ENCODE measurements around the gene GNAQ. TPM values are rescaled to one million over a fixed set of nuclear protein-coding genes. Genes with fewer than 3 reads are reported as not detected.

The GNAQ gene
- polyA plus RNA-seq, 3 donors, result 8.3 to 51.0 (median 9.6) TPM

- Histone ChIP-seq H3K27ac (ENCODE audit: low read depth in 1 of 2, low read length in 2 of 2) (no peak overlapping the region), H3K4me3 (replicated peaks in 1 of 3; ENCODE audit: low read depth in 2 of 3, low read length in 3 of 3) (no peak overlapping the region), H3K9ac (ENCODE audit: insufficient read depth, low read length, poor library complexity, severe bottlenecking) (no peak overlapping the region), H3K79me2 (ENCODE audit: insufficient read depth, low read length) (peaks cover 25% of the 10 kb centered on the region), H2AFZ (ENCODE audit: insufficient read depth, low read depth, low read length, poor library complexity, severe bottlenecking) (no peak overlapping the region), H3K4me2 (replicated peaks; ENCODE audit: extremely low read depth, low read length, poor library complexity, severe bottlenecking) (no peak overlapping the region), H3K9me3 (replicated peaks in 1 of 2; ENCODE audit: control insufficient read depth in 1 of 2, insufficient read depth in 1 of 2, low read length in 2 of 2) (no peaks in the 10 kb centered on the region), H3K36me3 (replicated peaks in 1 of 2; ENCODE audit: control insufficient read depth in 1 of 2, insufficient read depth in 2 of 2, low read length in 2 of 2) (peaks cover 9 to 39% of the 10 kb centered on the region in 2 donors), H3K4me1 (ENCODE audit: control insufficient read depth in 1 of 2, insufficient read depth in 2 of 2, low read length in 2 of 2) (peaks cover 16 to 18% of the 10 kb centered on the region in 2 donors), H4K20me1 (ENCODE audit: insufficient read depth, low read length) (peaks cover 57% of the 10 kb centered on the region), H3K27me3 (ENCODE audit: control insufficient read depth in 2 of 2, insufficient read depth in 2 of 2, low read length in 2 of 2) (no peaks in the 10 kb centered on the region)
- DNase-seq, result no peak
- 97% methylated on average over 2 of the region's 3 CpGs for WGBS (ENCODE audit: insufficient coverage)
- peaks cover 0 to 2% (median 0%) of the 10 kb centered on the region in 3 donors for H3K27me3 Mint-ChIP-seq (ENCODE audit: low read depth in 3 of 3)
- peaks cover 35% of the 10 kb centered on the region for H3K4me1 Mint-ChIP-seq
- peaks cover 0 to 8% (median 3%) of the 10 kb centered on the region in 7 donors for H3K9me3 Mint-ChIP-seq
- H3K36me3 Mint-ChIP-seq, result peaks cover 26 to 39% of the 10 kb centered on the region in 2 donors
- no peak overlapping the region for H3K4me3 Mint-ChIP-seq
- TF ChIP-seq CTCF (IDR thresholded peaks at IDR 0.05), result no peak
- intact Hi-C loops (cut with micrococcal nuclease), result no loop called here
- H3K27ac Mint-ChIP-seq, result peak overlapping the region in 4 of 7 donors; percentile 27 to 80 (median 51)
Measured at GRCh38 chr9:77766587-77766986, 265.0 kb downstream of the GNAQ start.

GRCh38 chr9:77765781-77766259 is 265.8 kb downstream of the GNAQ start:
- Histone ChIP-seq H3K9me3 (replicated peaks in 1 of 2; ENCODE audit: control insufficient read depth in 1 of 2, insufficient read depth in 1 of 2, low read length in 2 of 2) (no peaks in the 10 kb centered on the region), H3K4me1 (ENCODE audit: control insufficient read depth in 1 of 2, insufficient read depth in 2 of 2, low read length in 2 of 2) (peaks cover 16 to 18% of the 10 kb centered on the region in 2 donors), H3K27me3 (ENCODE audit: control insufficient read depth in 2 of 2, insufficient read depth in 2 of 2, low read length in 2 of 2) (no peaks in the 10 kb centered on the region), H3K4me3 (replicated peaks in 1 of 3; ENCODE audit: low read depth in 2 of 3, low read length in 3 of 3) (no peak overlapping the region), H3K4me2 (replicated peaks; ENCODE audit: extremely low read depth, low read length, poor library complexity, severe bottlenecking) (no peak overlapping the region), H3K9ac (ENCODE audit: insufficient read depth, low read length, poor library complexity, severe bottlenecking) (no peak overlapping the region), H4K20me1 (ENCODE audit: insufficient read depth, low read length) (peaks cover 50% of the 10 kb centered on the region), H2AFZ (ENCODE audit: insufficient read depth, low read depth, low read length, poor library complexity, severe bottlenecking) (no peak overlapping the region), H3K36me3 (replicated peaks in 1 of 2; ENCODE audit: control insufficient read depth in 1 of 2, insufficient read depth in 2 of 2, low read length in 2 of 2) (peaks cover 9 to 32% of the 10 kb centered on the region in 2 donors), H3K27ac (ENCODE audit: low read depth in 1 of 2, low read length in 2 of 2) (no peak overlapping the region), H3K79me2 (ENCODE audit: insufficient read depth, low read length) (peaks cover 19% of the 10 kb centered on the region)
- peak overlapping the region in 2 of 7 donors; percentile 18 to 48 for H3K27ac Mint-ChIP-seq
- intact Hi-C loops (cut with micrococcal nuclease), result no loop called here
- peaks cover 0 to 8% (median 3%) of the 10 kb centered on the region in 7 donors for H3K9me3 Mint-ChIP-seq
- H3K4me3 Mint-ChIP-seq, result no peak overlapping the region
- H3K27me3 Mint-ChIP-seq (ENCODE audit: low read depth in 3 of 3), result peaks cover 0 to 2% (median 0%) of the 10 kb centered on the region in 3 donors
- DNase-seq, result no peak
- WGBS (ENCODE audit: insufficient coverage), result no CpG with 5 or more reads among the region's 2 CpGs
- H3K4me1 Mint-ChIP-seq, result peaks cover 31% of the 10 kb centered on the region
- TF ChIP-seq CTCF (IDR thresholded peaks at IDR 0.05), result no peak
- peaks cover 24 to 31% of the 10 kb centered on the region in 2 donors for H3K36me3 Mint-ChIP-seq

All from CD14-positive monocyte (primary cell).